ENCODE data around the gene SORBS1.

The SORBS1 gene

GRCh38 chr10:95426482-95426881 lies 134.7 kb downstream of the SORBS1 start:
- TF ChIP-seq, protein P1, sequence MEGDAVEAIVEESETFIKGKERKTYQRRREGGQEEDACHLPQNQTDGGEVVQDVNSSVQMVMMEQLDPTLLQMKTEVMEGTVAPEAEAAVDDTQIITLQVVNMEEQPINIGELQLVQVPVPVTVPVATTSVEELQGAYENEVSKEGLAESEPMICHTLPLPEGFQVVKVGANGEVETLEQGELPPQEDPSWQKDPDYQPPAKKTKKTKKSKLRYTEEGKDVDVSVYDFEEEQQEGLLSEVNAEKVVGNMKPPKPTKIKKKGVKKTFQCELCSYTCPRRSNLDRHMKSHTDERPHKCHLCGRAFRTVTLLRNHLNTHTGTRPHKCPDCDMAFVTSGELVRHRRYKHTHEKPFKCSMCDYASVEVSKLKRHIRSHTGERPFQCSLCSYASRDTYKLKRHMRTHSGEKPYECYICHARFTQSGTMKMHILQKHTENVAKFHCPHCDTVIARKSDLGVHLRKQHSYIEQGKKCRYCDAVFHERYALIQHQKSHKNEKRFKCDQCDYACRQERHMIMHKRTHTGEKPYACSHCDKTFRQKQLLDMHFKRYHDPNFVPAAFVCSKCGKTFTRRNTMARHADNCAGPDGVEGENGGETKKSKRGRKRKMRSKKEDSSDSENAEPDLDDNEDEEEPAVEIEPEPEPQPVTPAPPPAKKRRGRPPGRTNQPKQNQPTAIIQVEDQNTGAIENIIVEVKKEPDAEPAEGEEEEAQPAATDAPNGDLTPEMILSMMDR (IDR thresholded peaks at IDR 0.05; ENCODE audit: low read depth, low read length) = no peak
- no peak overlapping the region for H3K4me3 ChIP-seq (ENCODE audit: low read depth, low read length)

DNA sequence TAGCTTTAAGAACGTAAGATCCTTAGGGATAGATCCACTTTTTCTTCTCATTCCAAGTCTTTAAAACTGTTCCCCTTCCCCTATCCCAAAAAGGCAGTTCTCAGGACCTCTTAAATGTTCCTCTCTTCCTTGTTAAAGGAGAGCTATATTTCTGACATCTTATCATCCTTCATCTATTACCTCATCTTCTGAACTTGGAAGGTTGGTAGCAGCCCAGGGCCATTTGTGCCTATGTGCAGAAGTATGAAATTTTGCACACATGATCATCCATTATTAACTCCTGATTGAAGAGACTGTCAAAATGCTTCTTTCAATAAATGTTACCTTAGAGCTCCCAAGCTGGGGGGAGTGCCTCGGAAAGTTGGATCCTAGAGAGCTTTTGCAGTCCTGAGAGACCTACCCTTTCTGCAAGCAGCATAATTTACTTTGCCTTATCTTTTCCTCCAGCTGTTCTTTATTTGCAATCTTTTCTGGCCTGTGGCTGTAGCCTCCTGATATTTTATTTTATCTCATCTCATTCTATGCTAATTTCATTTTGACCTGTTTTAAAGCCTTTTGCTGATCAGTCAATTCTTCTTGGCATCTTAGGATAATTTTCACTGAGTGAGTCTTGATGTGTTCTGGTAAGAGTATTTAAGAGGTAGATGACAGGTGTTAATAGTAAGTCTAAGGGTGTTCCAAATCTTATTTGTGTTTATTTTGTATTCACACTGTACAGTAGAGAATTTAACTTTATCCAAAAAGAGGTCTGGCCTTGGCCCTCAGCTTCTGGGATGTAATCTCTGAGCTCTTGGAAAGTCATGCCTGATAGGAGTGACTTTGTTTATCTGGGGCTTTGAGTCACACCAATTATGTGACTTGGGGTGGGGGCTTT lies 135.3 kb downstream of the SORBS1 start:
- TF ChIP-seq, protein P1 (IDR thresholded peaks at IDR 0.05; ENCODE audit: low read depth, low read length) = no peak
- H3K4me3 ChIP-seq (ENCODE audit: low read depth, low read length) = no peak overlapping the region

- TF ChIP-seq, protein P1 (IDR thresholded peaks at IDR 0.05; ENCODE audit: low read depth, low read length) = no peak
- no peak overlapping the region for H3K4me3 ChIP-seq (ENCODE audit: low read depth, low read length)
Observed at GRCh38 chr10:95423164-95424005, 137.8 kb downstream of the SORBS1 start.

GRCh38 chr10:95422233-95422632 lies 138.9 kb downstream of the SORBS1 start:
- H3K4me3 ChIP-seq (ENCODE audit: low read depth, low read length) = no peak overlapping the region
- TF ChIP-seq, protein P1 (IDR thresholded peaks at IDR 0.05; ENCODE audit: low read depth, low read length) = no peak

DNA sequence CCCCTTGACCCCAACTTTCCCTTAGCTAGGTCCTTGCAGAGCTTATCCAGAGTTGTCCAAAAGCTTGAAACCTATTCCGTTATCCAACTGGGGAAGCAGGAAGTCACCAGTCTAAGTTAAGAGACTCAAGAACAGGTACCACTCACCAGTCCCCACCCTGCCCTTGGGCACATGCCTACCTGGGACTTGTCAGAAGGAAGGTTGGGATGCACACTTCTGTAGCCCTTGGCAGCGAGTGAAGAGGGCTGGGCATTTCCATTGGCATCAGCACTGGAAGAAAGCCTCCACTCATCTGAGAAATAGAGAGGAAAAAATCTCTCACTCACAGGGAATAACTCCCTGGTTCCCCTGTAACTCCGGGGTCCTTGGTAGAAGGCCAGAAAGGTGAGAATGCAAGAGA lies 139.4 kb downstream of the SORBS1 start:
- H3K4me3 ChIP-seq (ENCODE audit: low read depth, low read length) = no peak overlapping the region
- TF ChIP-seq, protein P1 (IDR thresholded peaks at IDR 0.05; ENCODE audit: low read depth, low read length) = no peak

- no peak overlapping the region for H3K4me3 ChIP-seq (ENCODE audit: low read depth, low read length)
- TF ChIP-seq, protein P1 (IDR thresholded peaks at IDR 0.05; ENCODE audit: low read depth, low read length) = no peak
Observed at GRCh38 chr10:95419399-95419798, 141.8 kb downstream of the SORBS1 start.

DNA sequence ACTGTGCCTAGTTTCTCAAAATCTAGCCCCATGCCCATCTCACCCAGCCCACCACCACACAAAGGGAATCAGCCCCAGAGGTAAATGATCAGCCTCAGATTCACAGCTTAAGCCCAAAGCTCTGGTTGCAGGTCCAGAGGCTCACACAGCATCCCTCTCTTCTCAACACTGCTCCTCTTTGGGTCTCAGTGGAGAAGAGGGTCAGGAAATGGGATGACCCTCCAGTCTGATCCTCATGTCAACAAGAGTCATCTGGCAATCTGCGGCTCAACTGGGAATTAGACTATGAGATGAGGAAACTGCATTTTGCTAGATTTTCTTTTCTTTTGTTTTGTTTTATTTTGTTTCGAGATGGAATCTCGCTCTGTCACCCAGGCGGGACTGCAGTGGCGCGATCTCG lies 144.2 kb downstream of the SORBS1 start:
- no peak overlapping the region for H3K4me3 ChIP-seq (ENCODE audit: low read depth, low read length)
- TF ChIP-seq, protein P1 (IDR thresholded peaks at IDR 0.05; ENCODE audit: low read depth, low read length) = no peak
